GM18526 (cell line): ENCODE results near the gene DIAPH3.

Source experiments
- POLR2A ChIP-seq: IDR thresholded peaks from 3 replicates; pipeline ENCODE4 v1.6.1; 2011; ENCODE audit not compliant: insufficient read length; ENCODE audit errors: extremely low read depth

DIAPH3 gene

DNA sequence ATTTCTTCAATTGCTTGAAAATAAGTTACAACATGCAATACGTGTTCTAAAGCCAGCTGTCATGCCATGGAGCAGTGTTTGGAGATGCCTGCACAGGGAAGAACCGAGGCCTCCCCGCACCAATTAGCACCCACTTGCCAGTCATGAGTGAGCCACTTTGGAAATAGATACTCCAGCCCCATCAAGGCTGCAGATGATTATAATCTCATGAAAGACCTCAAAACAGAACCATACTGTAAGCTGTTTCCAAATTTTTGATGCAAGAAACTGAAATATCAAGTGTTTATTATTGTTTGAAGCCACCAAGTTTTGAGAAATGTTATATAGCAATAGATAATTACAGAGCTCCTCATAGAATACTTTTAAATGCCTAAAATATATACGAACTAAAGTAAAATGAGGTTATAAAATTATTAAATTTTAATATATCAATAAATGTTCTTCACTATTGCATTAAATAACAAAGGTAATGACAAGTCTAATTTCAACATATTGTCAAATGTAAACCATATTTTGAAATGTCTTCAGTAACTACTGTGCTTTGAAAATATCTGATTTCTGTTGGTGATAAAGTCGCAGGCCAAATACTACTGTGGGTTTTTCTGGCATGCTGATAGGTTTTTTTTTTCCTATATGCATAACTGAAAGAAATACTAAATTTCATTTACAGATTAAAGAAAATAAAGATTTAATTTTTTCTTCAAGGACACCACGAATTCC, 43.0 kb downstream of the DIAPH3 start:
- no peak for TF ChIP-seq POLR2A

DNA sequence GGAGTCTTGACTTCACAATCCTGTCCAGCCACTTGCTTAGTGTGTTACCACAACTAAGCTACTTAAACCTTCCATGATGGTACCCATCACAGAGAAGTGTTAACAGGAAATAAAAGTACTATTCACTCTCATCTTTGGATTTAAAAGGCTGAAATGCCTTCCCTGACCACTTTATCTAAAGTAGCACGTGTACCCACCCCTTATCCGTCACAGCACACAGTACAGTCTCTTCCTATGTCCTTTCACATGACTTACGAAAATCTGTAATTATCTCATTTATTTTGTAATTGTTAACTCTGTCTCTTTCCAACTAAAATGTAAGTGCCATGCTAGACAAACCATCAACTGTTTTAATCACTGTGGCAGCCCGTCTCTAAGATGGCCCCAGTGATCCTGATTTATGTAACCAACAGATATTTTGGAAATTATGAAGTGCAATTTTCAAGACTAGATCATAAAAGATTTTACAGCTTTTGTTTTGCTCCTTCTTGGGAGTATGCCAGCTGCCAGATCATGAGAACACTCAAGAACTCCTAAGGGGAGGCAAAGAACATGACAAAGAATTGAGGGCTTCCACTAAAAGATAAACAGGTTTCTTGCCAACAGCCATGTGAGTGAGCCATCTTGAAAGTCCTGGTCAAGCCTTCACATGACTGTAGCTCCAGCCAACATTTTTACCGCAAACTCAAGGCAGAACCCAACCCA, 44.9 kb downstream of the DIAPH3 start:
- no peak for TF ChIP-seq POLR2A

DNA sequence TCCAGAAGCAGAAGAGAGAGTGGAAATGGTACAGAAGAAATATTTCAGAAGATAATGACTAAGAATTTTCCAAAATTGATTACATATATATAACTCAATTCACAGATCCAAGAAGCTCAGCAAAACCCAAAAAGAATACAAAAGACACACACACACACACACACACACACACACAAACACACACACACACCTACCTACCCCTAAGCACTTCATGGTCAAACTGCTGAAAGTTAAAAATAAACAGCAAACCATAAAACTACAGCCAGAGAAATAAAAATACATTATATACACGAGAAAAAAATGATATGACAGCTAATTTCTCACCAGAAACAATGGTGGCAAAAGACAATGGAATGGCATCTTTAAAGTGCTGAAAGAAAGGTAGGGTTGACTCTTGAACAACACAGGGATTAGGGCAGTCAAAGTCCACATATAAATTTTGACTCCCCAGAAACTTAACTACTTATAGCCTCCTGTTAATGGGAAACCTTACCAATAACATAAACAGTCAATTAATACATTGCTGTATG, 49.2 kb downstream of the DIAPH3 start:
- TF ChIP-seq POLR2A, result no peak

DNA sequence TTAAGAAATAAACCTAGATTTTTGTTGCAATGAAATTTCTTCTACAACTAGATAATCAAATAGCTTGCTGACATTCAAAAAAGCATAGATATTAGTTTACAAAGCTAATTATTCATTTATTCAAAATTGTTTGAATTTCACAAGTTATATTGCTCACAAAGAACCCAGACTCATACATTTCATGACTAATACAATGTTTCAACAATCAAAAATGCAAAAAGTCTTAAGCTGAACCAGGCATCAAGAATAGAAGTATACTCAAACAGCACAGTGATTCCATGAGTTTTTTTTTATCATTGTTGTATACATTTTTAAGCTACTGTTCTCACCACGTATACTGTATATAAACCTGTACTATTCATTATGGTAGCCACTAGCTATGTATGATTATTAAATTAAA, 51.0 kb downstream of the DIAPH3 start:
- no peak for TF ChIP-seq POLR2A

DNA sequence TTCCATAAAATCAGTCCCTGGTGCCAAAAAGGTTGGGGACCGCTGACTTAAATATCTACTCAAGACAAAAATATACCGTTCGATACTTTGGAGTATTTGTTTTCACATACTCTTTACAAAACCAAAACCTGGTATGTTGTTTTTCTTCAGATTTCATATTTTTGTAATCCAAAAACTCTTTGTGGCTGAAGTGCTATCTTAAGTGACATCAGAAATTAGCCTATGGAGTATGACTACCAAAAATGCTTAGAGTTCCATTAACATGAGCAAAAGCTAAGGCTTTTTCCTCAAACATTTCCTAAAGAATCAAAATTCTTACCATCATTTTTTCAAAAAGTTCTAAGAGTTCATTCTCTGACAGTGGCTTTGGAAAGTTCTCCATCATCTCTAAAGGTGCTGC, 52.0 kb downstream of the DIAPH3 start:
- no peak for TF ChIP-seq POLR2A

DNA sequence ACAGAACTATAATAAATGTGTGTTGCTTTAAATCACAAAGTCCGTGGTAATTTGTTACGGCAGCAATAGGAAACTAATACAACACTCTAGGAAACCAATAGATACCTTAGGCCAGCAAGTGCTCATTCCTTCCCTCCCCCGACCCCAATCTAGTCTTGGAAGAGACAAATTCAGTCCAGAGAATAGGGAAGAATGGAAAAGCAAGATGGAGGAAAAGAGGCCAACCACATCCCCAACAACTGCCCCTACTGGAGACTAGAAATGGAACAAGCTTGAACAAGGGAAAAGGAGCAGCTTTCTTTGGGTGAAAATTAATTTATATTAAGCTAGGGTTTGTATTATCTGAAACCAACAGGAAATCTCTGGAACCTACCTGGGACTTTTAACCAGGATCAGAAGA, 54.4 kb downstream of the DIAPH3 start:
- TF ChIP-seq POLR2A, result no peak

DNA sequence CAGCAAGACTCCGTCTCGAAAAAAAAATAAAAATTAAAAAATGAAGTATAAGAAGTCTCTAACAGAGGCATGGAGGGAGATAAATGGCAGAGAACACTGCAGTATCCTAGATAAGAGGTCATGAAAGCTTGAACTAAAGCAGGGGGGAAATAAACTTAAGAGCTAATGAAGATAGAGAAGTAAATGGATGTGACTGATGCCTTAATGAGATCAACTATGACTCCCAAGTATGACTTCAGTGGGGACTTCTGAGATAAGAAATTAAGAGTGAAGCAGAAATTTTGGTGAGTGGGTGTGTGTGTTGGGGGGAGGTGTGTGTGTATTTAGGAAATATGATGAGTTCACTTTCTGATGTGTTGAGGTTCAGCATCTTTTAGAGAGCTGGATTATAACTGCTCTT, 55.1 kb downstream of the DIAPH3 start:
- TF ChIP-seq POLR2A, result no peak

DNA sequence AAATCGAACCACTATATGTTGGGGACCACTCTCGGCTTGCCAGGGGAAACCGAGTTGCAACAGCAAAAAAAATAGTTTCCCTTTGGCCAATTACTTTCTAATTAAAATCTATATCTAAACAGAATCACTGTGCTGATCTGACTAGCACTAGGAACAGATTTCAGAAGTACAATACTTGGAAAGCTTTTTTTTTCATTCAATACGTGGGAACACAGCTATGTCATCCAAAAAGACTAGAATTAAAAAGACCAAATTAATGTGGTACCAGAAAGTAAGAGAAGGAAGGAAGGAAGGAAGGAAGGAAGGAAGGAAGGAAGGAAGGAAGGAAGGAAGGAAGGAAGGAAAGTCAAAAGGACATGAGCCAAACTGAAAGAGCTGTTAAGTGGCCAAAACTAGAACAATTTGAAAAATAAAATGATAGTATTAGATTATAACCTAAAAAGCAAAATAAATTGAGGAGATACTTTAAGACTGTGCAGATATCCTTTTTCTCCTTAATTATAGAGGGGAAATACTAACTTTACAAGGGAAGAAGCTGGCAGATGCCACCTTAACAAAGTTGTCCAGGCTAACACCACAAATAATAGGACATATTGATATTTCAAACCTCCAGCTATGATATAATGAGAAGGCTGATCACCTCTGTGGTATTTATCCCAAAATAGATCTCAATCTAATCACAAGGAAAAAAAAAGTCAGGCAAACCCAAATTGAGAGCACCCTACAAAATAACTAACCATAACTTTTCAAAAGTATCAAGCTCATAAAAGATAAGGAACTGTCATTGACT, 63.9 kb downstream of the DIAPH3 start:
- TF ChIP-seq POLR2A, result no peak

DNA sequence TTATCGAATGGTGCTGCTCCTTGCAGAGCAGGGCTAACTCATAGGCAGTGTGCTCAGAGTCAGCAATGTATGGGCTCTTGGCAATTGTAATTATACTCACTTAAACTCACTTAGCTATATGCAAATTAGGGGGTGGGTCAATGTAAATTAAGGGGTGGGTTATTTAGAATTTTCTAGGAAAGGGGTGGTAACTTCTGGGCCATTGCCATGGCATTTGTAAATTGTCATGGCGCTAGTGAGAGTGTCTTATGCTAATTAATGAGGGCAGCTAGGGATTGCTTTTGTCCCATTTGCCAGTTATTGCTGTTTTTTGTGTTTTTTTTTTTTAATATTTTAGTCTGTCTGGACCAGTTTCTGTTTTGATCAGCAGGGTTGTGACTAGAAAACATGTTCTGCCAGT, 68.4 kb downstream of the DIAPH3 start:
- no peak for TF ChIP-seq POLR2A

DNA sequence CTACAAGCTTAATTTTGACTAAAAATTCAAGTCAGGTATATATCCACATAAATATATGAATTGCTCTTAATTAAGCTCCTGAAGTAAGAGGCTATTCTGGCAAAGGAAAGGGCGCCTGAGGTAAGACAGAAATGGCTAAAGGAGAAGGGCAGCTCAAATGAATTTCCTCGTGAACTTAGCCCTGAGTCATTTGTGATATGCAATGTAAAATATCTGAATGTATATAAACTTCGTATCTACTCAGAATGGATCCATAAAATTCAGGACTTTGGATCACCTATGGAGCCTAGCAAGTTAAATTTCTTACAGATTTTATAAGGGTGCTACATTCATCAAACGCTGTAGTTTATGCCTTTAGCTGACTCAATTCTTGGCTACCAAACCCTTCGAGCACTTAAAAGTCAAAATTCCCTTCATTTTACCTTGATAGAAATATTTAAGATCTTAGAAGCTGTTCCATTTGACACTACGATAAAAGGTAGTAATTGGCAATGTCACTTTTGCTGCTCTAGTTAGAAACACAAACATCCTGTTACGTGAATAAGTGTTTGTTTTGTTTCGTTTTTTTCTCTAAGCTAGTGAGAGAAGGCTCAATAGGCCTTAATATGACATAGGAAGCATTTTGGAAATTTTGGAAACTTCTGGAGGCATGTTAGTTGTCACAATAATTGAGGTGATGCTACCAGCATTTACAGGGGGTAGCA, 69.2 kb downstream of the DIAPH3 start:
- TF ChIP-seq POLR2A, result no peak

DNA sequence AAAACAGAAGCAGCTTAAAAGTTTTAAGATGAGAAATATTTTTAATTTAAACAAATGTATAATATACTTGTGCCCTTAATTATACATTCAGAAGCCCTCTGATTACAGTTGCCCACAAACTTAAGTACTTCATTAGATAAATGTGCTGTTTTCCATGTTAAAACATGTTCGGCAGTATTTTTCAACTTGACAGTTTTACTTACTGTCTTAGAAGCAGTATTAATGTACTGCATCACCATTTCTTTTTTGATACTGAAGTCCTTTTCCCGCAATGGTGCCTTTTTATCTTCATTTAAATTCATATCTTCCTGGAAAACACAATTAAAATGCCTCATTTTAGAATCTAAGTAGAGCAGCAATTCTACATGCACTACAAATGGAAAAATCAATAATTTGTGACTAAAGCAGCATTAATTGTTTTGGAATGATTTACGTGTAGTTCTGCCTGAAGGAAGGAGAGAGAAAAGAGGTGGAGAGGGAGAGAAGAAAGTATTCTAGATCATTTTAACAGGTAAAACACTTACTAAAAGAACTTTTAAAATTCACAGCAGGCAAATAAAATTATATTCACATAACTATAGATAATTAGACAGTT, 70.2 kb downstream of the DIAPH3 start:
- no peak for TF ChIP-seq POLR2A

DNA sequence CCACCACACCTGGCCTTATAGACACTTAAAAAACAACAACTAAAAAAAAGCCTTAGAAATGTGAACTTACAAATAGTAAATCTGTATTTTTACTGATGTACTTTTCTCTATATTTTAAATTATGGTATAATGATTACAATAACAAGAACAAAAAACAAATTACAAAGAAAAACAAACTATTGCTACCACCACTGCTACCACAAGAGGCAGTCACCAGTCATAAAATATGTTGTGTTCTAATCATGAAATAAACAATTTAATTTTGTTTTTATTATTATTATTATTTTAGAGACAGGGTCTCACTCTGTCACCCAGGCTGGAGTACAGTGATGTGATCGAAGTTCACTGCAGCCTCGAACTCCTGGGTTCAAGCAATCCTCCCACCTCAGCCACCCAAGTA, 72.2 kb downstream of the DIAPH3 start:
- no peak for TF ChIP-seq POLR2A

DNA sequence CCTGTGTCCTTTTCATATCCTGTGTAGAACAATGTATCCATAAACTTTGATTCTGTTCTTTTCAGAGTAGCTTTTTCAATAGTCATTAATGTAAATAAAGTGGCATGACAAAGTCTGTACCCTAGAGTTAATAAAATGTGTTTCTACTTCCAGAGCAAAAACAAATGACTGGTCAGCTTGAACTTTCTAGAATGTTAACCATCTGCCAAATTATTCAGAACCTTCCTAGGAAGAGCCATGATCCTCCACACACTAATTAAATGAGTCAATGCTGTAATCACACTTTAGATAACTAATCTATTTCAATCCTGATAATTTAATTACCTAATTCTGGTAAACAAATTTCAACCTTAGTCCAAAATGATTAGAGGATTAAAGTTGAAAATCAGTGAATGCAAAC, 73.2 kb downstream of the DIAPH3 start:
- no peak for TF ChIP-seq POLR2A

DNA sequence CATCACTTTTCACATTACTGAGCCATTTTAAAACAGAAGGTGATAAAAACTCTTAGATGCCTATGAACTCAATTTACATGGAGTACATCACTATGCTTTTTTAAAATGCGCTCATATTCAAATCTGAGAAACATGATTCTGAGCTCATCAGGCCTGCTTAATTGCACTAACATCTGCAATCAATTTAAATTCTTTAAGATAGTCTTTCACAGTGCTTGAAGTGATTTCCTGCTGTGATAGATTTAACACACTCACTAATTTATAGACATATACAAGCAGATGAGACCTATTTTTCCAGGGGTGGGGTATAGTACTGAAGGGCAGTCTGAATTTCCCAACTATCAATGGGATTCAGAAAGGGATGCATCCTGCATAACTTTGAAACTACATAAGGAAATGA, 82.9 kb downstream of the DIAPH3 start:
- TF ChIP-seq POLR2A, result no peak

DNA sequence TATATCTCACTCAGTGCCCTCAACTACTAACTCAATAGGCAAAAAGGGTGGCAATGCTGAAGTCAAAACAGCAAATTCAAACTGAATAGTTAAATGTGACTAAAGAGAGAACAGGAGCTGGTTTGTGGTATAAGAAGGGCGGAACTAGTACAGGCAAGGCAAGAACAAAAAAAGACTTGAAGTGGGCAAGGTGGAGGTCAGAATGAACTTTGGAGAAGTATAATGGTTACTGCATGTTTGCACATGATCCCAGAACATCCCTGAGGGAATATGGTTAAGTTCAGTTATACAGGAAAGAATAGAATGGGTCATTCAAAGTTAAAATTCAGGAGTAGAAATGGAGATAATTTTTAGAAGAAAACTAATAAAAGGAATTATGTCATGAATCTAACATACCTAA, 85.5 kb downstream of the DIAPH3 start:
- TF ChIP-seq POLR2A, result no peak
